Retinal pigment epithelial cell (primary cell): ENCODE measurements around the gene COL27A1.

ENCODE experiments used
- DNase-seq: peaks from one replicate; pipeline ENCODE4 v3.0.0-alpha.2; 2010; ENCODE audit warnings: low read depth
- H3K4me3 ChIP-seq: 2 replicates; pipeline ENCODE4 v1.5.1; 2011; ENCODE audit warnings: mild to moderate bottlenecking, low read length, control low read depth, moderate library complexity
- TF ChIP-seq, protein P1 (sequence below): conservative IDR thresholded peaks from 2 replicates; pipeline ENCODE4 v1.5.1; 2011; ENCODE audit warnings: low read depth, low read length, control low read depth, inconsistent platforms

The COL27A1 gene

DNA sequence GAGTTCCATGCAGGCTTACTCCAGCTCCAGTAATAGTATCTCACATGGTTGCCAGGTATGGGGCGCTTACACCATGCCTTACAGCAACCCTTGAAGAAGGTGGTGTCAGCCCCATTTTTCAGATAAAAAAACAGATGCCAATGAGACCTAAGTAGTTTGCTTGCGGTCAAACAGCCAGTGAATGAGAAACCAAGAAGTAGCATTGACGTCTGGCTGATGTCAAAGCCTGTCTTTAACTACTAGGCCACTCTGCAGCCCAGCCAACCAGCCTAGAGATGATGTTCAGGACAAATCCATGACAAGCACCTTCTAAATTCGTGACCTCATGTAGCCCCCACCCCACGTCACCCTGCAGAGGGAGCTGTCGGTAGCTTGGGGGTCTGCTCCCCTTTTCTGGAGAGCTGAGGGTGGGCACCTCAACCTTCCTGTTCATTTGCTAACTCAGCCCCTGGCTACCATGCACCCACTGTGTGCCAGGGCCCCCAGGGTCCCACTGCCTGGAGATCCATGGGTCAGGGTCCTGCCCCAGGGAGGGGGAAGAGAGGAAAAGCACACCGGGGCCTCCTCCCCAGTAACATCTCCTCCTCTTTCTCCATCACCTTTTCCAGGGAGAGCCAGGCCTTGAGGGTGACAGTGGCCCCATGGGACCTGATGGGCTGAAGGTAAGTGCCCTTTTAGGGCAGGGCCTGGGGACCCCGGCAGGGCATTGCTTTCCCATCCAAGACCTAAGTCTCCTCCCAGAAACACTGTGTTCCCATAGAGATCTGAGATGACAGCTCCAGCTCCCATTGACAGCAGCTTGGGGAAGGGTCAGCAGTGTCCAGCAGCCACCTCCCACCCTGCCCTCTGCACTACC lies 115.0 kb downstream of the COL27A1 start:
- H3K4me3 ChIP-seq = no peak overlapping the region
- DNase-seq = no peak
- TF ChIP-seq, protein P1, sequence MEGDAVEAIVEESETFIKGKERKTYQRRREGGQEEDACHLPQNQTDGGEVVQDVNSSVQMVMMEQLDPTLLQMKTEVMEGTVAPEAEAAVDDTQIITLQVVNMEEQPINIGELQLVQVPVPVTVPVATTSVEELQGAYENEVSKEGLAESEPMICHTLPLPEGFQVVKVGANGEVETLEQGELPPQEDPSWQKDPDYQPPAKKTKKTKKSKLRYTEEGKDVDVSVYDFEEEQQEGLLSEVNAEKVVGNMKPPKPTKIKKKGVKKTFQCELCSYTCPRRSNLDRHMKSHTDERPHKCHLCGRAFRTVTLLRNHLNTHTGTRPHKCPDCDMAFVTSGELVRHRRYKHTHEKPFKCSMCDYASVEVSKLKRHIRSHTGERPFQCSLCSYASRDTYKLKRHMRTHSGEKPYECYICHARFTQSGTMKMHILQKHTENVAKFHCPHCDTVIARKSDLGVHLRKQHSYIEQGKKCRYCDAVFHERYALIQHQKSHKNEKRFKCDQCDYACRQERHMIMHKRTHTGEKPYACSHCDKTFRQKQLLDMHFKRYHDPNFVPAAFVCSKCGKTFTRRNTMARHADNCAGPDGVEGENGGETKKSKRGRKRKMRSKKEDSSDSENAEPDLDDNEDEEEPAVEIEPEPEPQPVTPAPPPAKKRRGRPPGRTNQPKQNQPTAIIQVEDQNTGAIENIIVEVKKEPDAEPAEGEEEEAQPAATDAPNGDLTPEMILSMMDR = no peak

DNA sequence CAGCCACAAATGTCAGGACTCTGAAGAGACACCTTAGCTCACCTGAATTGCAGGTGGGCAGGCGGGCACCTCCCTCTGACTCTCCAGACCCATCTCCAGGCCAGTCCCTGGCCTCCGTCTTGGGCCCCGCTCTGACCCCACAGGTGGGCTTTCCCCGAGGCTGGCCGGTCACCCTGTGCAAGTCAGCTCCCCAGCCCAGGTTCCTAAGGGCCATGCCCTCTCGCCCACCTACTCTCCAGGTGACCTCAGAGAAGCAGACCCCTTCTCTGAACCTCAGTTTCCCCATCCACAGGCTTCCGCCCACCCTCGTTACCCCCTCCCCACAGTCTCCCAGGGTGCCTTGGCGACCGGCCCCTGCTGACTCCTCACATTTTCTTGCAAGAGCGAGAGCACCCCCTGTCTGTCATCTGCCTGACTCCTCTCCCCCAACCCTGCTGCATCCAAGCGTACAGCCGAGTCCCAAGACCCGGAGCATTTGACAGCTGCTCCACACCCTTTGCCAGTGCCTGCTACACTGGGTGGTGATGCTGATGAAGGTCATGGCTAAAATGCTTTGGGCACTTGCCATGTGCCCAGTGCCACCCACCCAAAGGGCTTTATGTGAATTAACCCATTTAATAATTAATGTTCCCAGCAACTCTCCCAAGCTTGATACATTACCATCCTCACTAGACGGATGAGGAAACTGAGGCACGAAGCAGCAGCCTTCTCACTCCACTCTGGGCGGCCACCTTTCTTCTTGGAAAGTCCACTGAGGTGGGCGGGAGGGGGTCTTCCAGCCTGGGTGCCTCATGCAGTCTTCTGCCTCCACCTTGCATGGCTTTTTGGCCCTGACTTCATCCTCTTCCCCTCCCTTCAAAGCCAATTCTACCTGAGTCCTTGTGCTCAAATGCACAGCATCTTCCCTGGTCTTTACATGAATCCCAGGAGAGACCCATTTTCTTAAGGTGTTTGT lies 116.5 kb downstream of the COL27A1 start:
- H3K4me3 ChIP-seq = no peak overlapping the region
- DNase-seq = no peak
- TF ChIP-seq, protein P1 = peak; percentile 46

DNA sequence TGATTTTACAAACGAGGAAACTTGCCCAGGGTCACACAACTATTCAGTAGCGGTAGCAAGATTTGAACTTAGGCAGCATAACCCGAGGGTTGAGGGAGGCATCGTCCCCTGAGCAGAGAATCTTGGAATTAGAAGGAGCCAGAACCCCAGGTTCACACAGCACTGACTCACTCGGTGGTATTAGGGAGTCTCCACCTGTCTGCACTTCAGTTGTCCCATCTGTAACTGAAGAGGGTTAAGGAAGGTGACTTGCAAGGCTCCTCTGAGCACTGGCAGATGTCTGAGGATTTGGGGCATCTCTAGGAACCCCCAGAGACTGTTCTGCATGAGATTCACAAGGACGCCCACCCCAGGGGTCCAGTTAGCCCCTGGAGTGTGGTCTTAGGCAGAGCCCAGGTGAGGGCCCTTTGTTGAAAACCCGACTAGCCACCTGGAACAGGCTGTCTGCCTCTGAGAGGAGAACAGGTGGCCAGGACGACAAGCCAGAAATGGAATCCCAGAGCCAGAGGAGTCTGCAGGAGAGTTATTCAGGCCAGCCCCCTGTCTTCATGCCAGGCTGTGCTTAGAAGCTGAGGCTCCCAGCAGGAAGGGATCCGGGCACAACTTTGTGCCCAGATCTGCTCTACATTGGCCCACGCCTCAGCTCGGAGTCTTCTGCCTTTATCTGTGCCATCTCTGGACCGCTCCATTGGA lies 117.5 kb downstream of the COL27A1 start:
- TF ChIP-seq, protein P1 = no peak
- DNase-seq = no peak
- H3K4me3 ChIP-seq = no peak overlapping the region

DNA sequence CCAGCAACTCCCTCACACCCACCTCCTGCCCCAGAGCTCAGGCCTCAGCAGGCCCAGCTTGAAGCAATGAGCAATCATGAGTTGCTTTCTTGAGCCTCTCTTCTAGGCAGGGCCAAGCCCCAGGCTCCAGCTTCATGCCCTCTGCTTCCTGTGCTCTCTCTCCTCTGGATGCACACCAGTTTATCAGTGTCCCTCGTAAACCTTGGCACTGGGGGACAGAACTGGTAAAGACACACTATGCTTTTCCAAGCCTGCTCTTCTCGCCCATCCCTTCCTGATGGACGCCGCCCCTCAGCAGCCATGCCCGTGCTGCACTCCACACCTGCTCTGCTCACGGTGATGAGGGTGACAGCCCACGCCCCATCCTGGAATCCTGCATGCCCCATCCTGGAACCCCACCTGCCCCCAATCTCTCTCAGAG lies 118.1 kb downstream of the COL27A1 start:
- TF ChIP-seq, protein P1 = no peak
- no peak for DNase-seq
- no peak overlapping the region for H3K4me3 ChIP-seq

DNA sequence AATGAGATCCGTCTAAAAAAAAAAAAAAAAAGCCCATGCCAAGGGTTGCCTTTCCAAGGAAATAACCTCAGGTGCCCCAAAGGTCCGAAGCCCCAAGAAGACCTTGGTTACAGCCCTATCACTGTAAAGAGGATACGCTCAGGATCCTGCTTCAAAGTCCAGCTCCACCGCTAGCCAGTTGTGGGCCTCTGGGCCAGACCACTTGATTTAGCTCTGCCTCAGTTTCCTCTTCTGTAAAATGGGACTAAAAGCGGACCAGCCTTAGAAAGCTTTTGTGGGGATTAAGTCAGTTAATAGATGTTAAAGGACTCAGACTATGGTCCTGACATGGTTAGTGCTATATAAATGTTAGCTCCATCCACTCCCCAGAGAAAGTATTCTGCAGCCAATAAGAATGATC lies 118.9 kb downstream of the COL27A1 start:
- no peak overlapping the region for H3K4me3 ChIP-seq
- no peak for DNase-seq
- TF ChIP-seq, protein P1 = no peak

DNA sequence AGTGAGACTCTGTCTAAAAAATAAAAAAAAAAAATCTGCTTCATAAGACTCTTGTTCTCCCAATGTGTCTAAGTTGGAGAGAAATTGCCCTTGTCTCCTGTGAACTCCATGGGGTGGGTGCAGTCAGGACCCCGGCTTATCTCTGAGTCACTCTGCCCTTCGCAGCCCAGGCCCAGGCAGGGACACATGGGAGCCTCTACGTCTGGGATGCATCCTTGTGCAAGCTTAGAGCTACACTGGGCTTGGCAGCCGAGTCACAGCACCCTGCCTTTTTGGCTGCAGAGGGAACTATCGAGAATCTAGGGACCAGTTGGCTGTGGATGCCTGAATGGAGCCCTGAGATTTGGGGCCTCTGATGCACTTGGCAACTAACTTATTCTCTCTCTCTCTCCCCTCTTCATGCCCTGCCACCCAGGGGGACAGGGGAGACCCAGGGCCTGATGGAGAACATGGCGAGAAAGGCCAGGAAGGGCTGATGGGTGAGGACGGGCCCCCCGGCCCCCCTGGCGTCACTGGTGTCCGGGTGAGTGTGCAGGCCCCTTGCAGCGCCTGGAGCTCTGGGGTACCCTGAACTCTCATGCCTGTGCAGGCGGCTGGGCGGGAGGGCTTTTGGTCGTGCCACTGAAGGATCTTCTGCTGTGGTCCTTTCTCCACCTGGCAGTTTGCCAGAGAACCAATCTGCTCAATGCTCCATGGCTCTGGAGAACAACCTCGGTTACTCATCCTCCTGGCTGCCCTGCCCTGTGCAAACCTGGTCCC lies 120.1 kb downstream of the COL27A1 start:
- no peak overlapping the region for H3K4me3 ChIP-seq
- TF ChIP-seq, protein P1 = no peak
- no peak for DNase-seq
